ENCODE results near the gene TLR5. TPM values are rescaled to one million over a fixed set of nuclear protein-coding genes. Genes with fewer than 3 reads are reported as not detected.

The TLR5 gene
- total RNA-seq, 1 donor from 2014 or later: 0.86 TPM

- intact Hi-C loops (cut with micrococcal nuclease): no loop called here
Observed at GRCh38 chr1:223147873-223148272, 4.8 kb upstream of the TLR5 start.

- intact Hi-C loops (cut with micrococcal nuclease): no loop called here
Observed at GRCh38 chr1:223147409-223147808, 4.4 kb upstream of the TLR5 start.

GRCh38 chr1:223146745-223147144, 3.7 kb upstream of the TLR5 start:
- intact Hi-C loops (cut with micrococcal nuclease): no loop called here

- intact Hi-C loops (cut with micrococcal nuclease): no loop called here
Observed at GRCh38 chr1:223144914-223145313, 1.9 kb upstream of the TLR5 start.

GRCh38 chr1:223144431-223144830, 1.4 kb upstream of the TLR5 start:
- intact Hi-C loops (cut with micrococcal nuclease): no loop called here

GRCh38 chr1:223143537-223144248, 645 bp upstream of the TLR5 start:
- intact Hi-C loops (cut with micrococcal nuclease): loop anchor here (1.0 to 2.0 kb wide), 3 partner anchors 10 to 527 kb away; no protein-coding TSS in a partner anchor

- intact Hi-C loops (cut with micrococcal nuclease): loop anchor here (2.0 kb wide), 1 partner anchor 525 kb away; no protein-coding TSS in a partner anchor
Observed at GRCh38 chr1:223142269-223142668, 779 bp downstream of the TLR5 start.

- intact Hi-C loops (cut with micrococcal nuclease): no loop called here
Observed at GRCh38 chr1:223140611-223141405, 2.2 kb downstream of the TLR5 start.

- intact Hi-C loops (cut with micrococcal nuclease): loop anchor here (10.0 kb wide), 1 partner anchor 1393 kb away; the partner anchor contains the start of gene DUSP10
Observed at GRCh38 chr1:223137455-223138085, 5.5 kb downstream of the TLR5 start.

- intact Hi-C loops (cut with micrococcal nuclease): loop anchor here (10.0 kb wide), 1 partner anchor 1391 kb away; the partner anchor contains the start of gene DUSP10
Observed at GRCh38 chr1:223136086-223136485, 7.0 kb downstream of the TLR5 start.

GRCh38 chr1:223135176-223135942, 7.7 kb downstream of the TLR5 start:
- intact Hi-C loops (cut with micrococcal nuclease): loop anchor here (10.0 kb wide), 1 partner anchor 1391 kb away; the partner anchor contains the start of gene DUSP10

GRCh38 chr1:223133824-223134435, 9.1 kb downstream of the TLR5 start:
- intact Hi-C loops (cut with micrococcal nuclease): loop anchor here (1.0 to 10.0 kb wide), 5 partner anchors 9 to 1389 kb away; partner anchors contain the start of genes DUSP10, SUSD4 and TLR5

- intact Hi-C loops (cut with micrococcal nuclease): loop anchor here (1.0 to 10.0 kb wide), 5 partner anchors 10 to 1389 kb away; partner anchors contain the start of genes DUSP10, SUSD4 and TLR5
Observed at GRCh38 chr1:223133306-223133823, 9.7 kb downstream of the TLR5 start.

- intact Hi-C loops (cut with micrococcal nuclease): loop anchor here (10.0 kb wide), 1 partner anchor 665 kb away; no protein-coding TSS in a partner anchor
Observed at GRCh38 chr1:223129229-223129901, 13.7 kb downstream of the TLR5 start.

- intact Hi-C loops (cut with micrococcal nuclease): loop anchor here (10.0 kb wide), 1 partner anchor 662 kb away; no protein-coding TSS in a partner anchor
Observed at GRCh38 chr1:223126741-223127140, 16.3 kb downstream of the TLR5 start.

GRCh38 chr1:223125766-223126165, 17.3 kb downstream of the TLR5 start:
- intact Hi-C loops (cut with micrococcal nuclease): loop anchor here (10.0 kb wide), 1 partner anchor 661 kb away; no protein-coding TSS in a partner anchor

- intact Hi-C loops (cut with micrococcal nuclease): loop anchor here (1.0 to 10.0 kb wide), 2 partner anchors 331 to 658 kb away; no protein-coding TSS in a partner anchor
Observed at GRCh38 chr1:223123011-223123610, 19.9 kb downstream of the TLR5 start.

GRCh38 chr1:223118418-223118817, 24.6 kb downstream of the TLR5 start:
- intact Hi-C loops (cut with micrococcal nuclease): no loop called here

GRCh38 chr1:223116950-223117349, 26.1 kb downstream of the TLR5 start:
- intact Hi-C loops (cut with micrococcal nuclease): no loop called here
